Activated CD4-positive, alpha-beta T cell treated with anti-CD3 and anti-CD28 coated beads, Interleukin-2, amount 10 ng/mL, durations not matched to agents 7 days and 5 days (primary cell): ENCODE measurements around the gene KCTD15. TPM values are rescaled to one million over a fixed set of nuclear protein-coding genes. Genes with fewer than 3 reads are reported as not detected.

Experiments
- CTCF ChIA-PET: fragments of 350-600 bp; sonication (Branson Sonifier 250); formaldehyde crosslinking; loops from one replicate; lab custom pipeline; 2021; ENCODE audit warnings: antibody characterized with exemption; lab: Charles Lee
- POLR2A ChIA-PET: fragments of 350-600 bp; sonication (Branson Sonifier 250); formaldehyde crosslinking; loops from one replicate; lab custom pipeline; 2021; ENCODE audit warnings: antibody characterized with exemption; lab: Charles Lee
- DNase-seq: peaks from one replicate; pipeline ENCODE4 v3.0.0-alpha.2; 2020
- H3K27ac Mint-ChIP-seq: one replicate; pipeline ENCODE4 v1.8.0; 2021; ENCODE audit warnings: mild to moderate bottlenecking, moderate library complexity, mixed read lengths
- H3K27me3 Mint-ChIP-seq: one replicate; pipeline ENCODE4 v1.8.0; 2021; ENCODE audit warnings: mixed read lengths
- H3K36me3 Mint-ChIP-seq: one replicate; pipeline ENCODE4 v1.8.0; 2021; ENCODE audit warnings: low read depth, mixed read lengths
- H3K4me1 Mint-ChIP-seq: one replicate; pipeline ENCODE4 v1.8.0; 2021; ENCODE audit warnings: mixed read lengths
- H3K4me3 Mint-ChIP-seq: one replicate; pipeline ENCODE4 v1.8.0; 2021; ENCODE audit warnings: mild to moderate bottlenecking, moderate library complexity, mixed read lengths
- H3K9me3 Mint-ChIP-seq: one replicate; pipeline ENCODE4 v1.8.0; 2021; ENCODE audit warnings: mixed read lengths
- total RNA-seq, 2 experiments: library from RNA; stranded (reverse); gene quantifications; one replicate each; pipeline ENCODE4 v1.2.3, GENCODE V29; 2021

The KCTD15 gene
- total RNA-seq, 2 experiments from 2014 or later: 1.6 to 2.5 TPM

DNA sequence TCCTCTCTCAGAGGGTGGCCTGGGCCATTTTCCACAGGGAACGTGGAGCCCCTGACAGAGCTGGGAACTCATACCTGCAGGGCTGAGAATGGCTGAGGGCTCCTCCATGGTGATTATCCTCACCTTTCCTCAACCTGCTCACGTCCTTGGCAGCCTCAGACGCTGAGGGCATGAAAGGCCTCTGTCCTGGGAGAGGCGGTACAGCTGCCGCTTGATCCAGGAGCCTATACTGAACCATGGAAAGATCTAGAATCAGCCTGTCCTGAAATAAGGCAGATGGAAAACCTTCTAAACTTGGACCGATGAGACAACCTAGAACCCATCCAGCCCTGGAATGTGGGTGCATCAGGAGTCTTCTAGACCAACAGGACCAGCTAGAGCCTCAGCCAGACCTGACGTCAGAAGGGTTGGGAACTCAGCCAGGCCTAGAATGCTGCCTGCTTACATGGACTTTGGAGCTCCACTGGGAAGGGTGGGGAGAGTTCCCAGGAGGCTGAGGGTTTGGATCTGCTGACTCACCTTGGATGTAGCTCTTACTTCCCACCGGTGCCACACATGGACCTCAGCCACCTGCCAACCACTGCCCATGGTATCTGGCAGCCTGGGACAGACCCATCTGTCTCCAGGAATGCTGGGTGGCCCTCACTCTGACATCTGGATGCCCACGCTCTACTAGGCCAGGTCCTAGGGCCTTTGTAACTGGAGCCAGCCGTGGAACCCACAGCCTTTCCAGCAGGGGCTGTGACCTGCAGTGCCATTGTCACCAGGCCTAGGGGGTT, 7.5 kb downstream of the KCTD15 start:
- ChIA-PET POLR2A (no interaction called here), CTCF (interaction anchor here (1.5 to 2.7 kb wide), 2 partner anchors 9 to 26 kb away, joined by 7 to 13 read pairs; no protein-coding TSS in a partner anchor)
- Mint-ChIP-seq H3K4me1 (peaks cover 8% of the 10 kb centered on the region), H3K27ac (no peak overlapping the region), H3K4me3 (no peak overlapping the region), H3K27me3 (peaks cover 4% of the 10 kb centered on the region), H3K9me3 (no peaks in the 10 kb centered on the region), H3K36me3 (no peaks in the 10 kb centered on the region)
- DNase-seq: no peak

DNA sequence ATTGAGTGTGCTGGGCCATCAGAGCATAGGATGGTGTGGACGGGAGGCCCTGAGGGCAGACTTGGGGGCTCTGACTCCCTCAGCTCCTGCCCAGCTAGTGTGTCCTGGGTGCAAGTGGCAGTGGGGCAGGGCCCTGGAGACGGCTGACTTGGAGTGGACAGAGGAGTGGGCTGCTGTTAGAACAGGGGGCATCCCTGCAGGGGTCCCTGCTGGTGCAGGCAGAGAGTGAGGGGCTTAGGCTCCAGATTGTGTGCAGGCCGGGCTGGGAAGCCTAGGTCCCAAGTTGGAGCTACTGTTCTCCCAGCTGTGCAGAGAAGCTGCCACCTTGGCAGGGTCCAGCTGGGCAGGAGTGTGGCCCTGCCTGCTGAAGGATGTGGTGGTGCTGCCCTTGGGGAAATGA, 8.6 kb downstream of the KCTD15 start:
- ChIA-PET POLR2A (no interaction called here), CTCF (interaction anchor here (2.7 kb wide), 1 partner anchor 27 kb away, joined by 13 read pairs; no protein-coding TSS in a partner anchor)
- no peak overlapping the region for H3K4me3 Mint-ChIP-seq
- DNase-seq: no peak
- H3K4me1 Mint-ChIP-seq: peaks cover 8% of the 10 kb centered on the region
- H3K36me3 Mint-ChIP-seq: no peaks in the 10 kb centered on the region
- no peaks in the 10 kb centered on the region for H3K9me3 Mint-ChIP-seq
- peak overlapping the region; percentile 71 for H3K27ac Mint-ChIP-seq
- H3K27me3 Mint-ChIP-seq: no peaks in the 10 kb centered on the region

DNA sequence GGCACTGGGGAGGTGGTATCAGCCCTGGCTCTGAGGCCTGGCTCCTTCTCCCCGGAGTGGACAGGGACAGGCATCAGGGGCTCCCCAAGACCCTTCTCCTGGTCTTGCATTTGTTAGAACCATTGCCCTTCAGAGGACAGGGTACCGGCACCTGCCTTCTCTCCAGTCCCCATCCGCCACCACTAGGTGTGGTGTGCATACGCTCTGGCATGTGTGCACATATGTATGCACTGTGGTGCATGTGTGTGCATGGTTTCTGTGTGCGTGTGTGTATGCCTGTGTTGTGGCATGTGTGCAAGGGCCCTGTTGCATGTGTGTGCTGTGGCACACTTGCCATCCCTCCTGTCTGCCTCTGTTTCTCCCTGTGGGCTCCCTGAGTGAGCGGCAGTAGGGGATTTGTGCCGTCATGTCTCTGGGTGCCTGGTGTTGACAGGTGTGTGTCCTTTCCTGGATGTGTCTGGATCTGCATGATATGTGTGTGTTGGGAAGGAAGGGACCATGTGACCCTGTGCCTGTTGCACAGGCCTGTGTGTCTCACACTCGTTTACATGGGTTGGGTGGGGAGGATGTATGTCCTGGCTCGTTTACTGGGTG, 9.3 kb downstream of the KCTD15 start:
- Mint-ChIP-seq H3K9me3 (no peaks in the 10 kb centered on the region), H3K36me3 (no peaks in the 10 kb centered on the region), H3K27ac (peak overlapping the region; percentile 70), H3K4me1 (peaks cover 8% of the 10 kb centered on the region), H3K4me3 (no peak overlapping the region), H3K27me3 (no peaks in the 10 kb centered on the region)
- ChIA-PET CTCF (interaction anchor here (2.7 kb wide), 1 partner anchor 28 kb away, joined by 13 read pairs; no protein-coding TSS in a partner anchor), POLR2A (no interaction called here)
- DNase-seq: no peak

DNA sequence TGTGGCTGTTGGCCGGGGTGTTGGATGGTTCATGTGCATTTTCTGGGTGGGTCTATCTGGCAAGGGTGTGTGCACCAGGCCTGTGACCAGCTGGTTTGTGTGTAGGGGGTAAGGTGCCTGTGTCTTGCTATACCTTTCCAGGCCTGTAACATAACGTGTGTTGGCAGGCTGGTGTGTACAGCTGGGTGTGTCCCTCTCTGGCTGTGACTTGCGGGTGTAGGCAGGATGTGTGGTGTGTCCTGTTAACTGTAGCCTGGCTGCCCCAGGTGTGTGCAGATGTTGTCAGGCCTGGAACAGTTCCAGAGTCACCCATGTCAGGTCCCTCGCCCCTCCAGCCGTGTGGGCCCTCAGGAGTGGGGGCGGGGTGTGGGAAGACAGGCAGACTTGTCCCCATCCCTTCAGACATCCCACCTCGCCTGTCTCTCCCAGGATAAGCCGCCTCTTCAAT, 9.8 kb downstream of the KCTD15 start:
- Mint-ChIP-seq H3K4me1 (peaks cover 8% of the 10 kb centered on the region), H3K4me3 (no peak overlapping the region), H3K27me3 (no peaks in the 10 kb centered on the region), H3K9me3 (no peaks in the 10 kb centered on the region), H3K27ac (peak overlapping the region; percentile 70), H3K36me3 (no peaks in the 10 kb centered on the region)
- no peak for DNase-seq
- CTCF ChIA-PET: no interaction called here
- POLR2A ChIA-PET: no interaction called here

DNA sequence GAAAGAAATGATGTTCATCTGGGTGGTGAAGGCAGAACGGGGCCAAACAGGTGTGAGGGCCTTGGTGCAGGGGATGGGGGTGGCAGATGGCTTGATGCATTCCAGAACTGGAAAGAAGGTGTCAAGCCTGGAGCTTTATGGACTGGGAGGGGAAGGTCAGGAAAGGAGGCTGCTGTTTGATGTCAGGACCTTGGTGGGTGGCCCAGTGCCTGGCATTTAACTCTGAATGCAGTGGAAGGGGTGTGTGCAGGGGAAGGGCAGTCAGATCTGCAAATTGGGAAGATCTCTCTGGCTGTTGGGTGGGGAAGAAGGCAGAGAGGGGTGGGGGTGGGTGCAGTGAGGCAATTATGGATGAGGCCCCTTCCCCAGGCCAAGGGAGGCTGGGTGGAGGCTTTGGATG, 11.7 kb downstream of the KCTD15 start:
- ChIA-PET CTCF (no interaction called here), POLR2A (no interaction called here)
- H3K4me1 Mint-ChIP-seq: peaks cover 8% of the 10 kb centered on the region

DNA sequence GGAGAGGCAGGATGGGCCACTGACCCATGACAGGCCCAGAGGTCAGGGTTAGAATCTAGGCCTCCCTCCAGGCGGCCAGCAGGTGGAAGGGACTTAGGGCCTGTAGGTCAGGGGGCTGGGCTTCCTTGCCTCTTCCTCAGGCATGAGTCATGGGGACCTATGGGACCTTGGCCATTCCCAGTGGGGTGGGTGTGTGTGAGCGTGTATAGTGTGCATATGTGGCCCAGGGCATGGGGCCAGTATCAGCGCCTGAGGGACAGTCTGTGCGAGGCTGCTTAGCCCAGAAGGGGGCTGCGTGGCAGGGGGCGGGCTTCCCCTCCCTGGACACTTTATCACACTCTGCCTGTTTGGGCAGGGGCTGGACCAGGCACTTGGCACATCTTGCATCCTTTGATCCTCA, 13.3 kb downstream of the KCTD15 start:
- CTCF ChIA-PET: interaction anchor here (1.2 to 2.0 kb wide), 2 partner anchors 9 to 32 kb away, joined by 3 to 7 read pairs; no protein-coding TSS in a partner anchor
- Mint-ChIP-seq H3K9me3 (no peaks in the 10 kb centered on the region), H3K36me3 (no peaks in the 10 kb centered on the region), H3K4me1 (peaks cover 8% of the 10 kb centered on the region), H3K27ac (no peak overlapping the region), H3K4me3 (no peak overlapping the region), H3K27me3 (no peaks in the 10 kb centered on the region)
- no peak for DNase-seq
- POLR2A ChIA-PET: no interaction called here

More for the DNA sequence above, 11.7 kb downstream of the KCTD15 start:
- H3K9me3 Mint-ChIP-seq: no peaks in the 10 kb centered on the region
- no peak for DNase-seq
- H3K27me3 Mint-ChIP-seq: no peaks in the 10 kb centered on the region
- no peak overlapping the region for H3K4me3 Mint-ChIP-seq
- H3K27ac Mint-ChIP-seq: no peak overlapping the region
- H3K36me3 Mint-ChIP-seq: no peaks in the 10 kb centered on the region

DNA sequence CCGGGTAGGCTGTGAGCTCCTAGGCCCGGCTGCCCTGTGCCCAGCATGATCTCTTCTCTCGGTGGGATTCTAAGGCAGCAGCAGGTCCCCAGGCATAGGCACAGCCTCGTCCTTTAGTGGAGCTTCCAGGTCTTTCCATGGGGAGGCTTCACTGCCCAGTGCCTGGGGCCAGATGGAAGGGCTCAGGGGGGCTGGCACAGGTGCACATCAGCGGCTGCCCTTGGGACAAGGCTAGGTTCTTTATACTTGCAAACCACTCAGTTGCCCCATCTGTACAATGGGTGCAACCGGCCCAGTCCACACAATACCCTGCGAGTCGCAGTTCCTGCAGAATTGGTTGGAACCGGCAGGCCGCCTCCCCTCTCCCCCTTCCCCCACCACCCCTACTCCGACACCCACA, 14.2 kb downstream of the KCTD15 start:
- ChIA-PET CTCF (interaction anchor here (2.0 kb wide), 1 partner anchor 33 kb away, joined by 7 read pairs; no protein-coding TSS in a partner anchor), POLR2A (no interaction called here)
- no peaks in the 10 kb centered on the region for H3K9me3 Mint-ChIP-seq
- H3K4me3 Mint-ChIP-seq: no peak overlapping the region
- H3K27me3 Mint-ChIP-seq: no peaks in the 10 kb centered on the region
- no peaks in the 10 kb centered on the region for H3K36me3 Mint-ChIP-seq
- no peak for DNase-seq
- peaks cover 8% of the 10 kb centered on the region for H3K4me1 Mint-ChIP-seq
- H3K27ac Mint-ChIP-seq: no peak overlapping the region

DNA sequence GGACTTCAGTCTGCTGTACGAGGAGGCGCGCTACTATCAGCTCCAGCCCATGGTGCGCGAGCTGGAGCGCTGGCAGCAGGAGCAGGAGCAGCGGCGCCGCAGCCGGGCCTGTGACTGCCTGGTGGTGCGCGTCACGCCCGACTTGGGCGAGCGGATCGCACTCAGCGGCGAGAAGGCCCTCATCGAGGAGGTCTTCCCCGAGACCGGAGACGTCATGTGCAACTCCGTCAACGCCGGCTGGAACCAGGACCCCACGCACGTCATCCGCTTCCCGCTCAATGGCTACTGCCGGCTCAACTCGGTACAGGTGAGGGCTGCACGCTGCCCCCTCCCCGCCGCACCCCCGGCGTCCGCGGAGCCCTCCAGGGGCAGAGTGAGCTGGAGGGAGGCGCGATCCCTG, 14.6 kb downstream of the KCTD15 start:
- Mint-ChIP-seq H3K36me3 (no peaks in the 10 kb centered on the region), H3K4me1 (peaks cover 4% of the 10 kb centered on the region), H3K27ac (no peak overlapping the region), H3K4me3 (no peak overlapping the region), H3K27me3 (no peaks in the 10 kb centered on the region), H3K9me3 (no peaks in the 10 kb centered on the region)
- DNase-seq: no peak
- ChIA-PET POLR2A (no interaction called here), CTCF (interaction anchor here (1.7 to 2.0 kb wide), 2 partner anchors 17 to 33 kb away, joined by 4 to 7 read pairs; no protein-coding TSS in a partner anchor)

DNA sequence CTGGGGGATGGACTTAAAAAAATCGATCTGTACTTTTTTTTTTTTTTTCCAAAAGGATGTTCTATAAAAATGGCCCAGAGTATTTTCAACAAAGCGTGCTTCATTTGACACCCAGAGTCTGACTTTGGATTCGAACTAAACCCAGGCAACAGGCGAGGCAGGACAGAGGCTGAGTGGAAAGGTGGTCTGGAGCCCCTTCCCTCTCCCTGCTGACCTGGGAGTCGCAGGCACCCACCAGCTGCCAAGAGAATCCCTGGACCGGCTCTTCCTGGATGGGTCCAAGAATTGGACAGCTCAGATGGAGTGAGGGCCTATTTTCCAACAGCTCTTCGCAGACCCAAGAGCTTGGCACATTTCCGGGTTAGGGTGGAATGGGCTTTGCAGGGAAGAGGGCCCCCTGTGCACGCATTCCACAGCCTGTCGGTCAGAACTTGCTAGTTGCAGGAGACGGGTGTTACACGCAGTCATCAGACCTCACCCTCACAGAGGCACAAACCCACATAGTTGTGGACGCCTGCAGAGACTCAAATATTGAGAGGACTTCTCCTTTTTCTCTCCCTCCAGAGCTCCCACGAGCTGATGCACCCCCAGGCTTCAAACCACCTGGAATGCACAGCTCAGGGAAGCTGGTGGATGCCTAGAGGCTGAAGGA, 15.2 kb downstream of the KCTD15 start:
- no peak overlapping the region for H3K27ac Mint-ChIP-seq
- no peaks in the 10 kb centered on the region for H3K27me3 Mint-ChIP-seq
- no peaks in the 10 kb centered on the region for H3K4me1 Mint-ChIP-seq
- H3K36me3 Mint-ChIP-seq: no peaks in the 10 kb centered on the region
- no peak for DNase-seq
- ChIA-PET POLR2A (no interaction called here), CTCF (interaction anchor here (1.1 to 1.7 kb wide), 2 partner anchors 17 to 34 kb away, joined by 3 to 4 read pairs; no protein-coding TSS in a partner anchor)
- H3K9me3 Mint-ChIP-seq: no peaks in the 10 kb centered on the region
- H3K4me3 Mint-ChIP-seq: no peak overlapping the region

DNA sequence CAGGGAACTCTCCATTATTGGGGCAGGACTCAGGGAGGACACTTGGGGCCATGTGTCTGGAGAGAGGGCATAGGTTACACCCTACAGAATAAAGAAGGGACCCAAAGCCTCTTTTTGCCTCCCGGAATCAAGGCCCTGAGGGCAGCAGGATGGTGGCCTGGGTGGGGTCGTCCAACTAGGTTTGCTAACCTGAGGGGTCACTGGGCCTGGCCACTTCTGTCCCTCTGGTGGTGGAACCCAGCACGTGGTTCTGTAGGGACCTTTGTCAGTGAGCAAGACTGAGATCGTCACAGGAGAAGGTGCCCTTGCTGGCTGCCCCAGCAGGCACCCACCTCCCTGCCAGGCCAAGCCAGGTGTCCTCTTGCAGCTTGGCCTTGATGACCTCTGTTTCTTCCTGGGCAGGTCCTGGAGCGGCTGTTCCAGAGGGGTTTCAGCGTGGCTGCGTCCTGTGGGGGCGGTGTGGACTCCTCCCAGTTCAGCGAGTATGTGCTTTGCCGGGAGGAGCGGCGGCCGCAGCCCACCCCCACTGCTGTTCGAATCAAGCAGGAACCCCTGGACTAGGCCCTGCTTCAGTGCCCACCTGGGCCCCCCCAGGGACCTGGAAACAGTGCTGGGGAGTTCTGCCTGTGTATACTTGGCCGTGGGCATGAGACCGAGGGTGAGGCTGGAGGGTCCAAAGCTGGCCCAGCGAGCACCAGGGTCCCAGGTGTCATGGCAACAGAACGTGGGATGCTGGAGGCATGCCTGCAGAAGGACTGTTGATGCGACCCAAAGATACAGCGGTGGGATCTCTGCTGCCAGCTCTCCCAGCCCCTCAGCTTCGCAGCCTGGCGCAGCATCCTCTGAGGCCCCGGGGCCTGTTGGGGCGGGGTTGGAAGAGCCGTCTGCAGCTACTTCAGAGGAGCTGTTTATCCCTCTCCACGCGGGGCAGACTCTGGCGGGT, 16.0 kb downstream of the KCTD15 start:
- H3K4me3 Mint-ChIP-seq: no peak overlapping the region
- no peaks in the 10 kb centered on the region for H3K4me1 Mint-ChIP-seq
- ChIA-PET CTCF (interaction anchor here (1.1 to 1.7 kb wide), 3 partner anchors 17 to 35 kb away, joined by 3 to 4 read pairs (median 3); no protein-coding TSS in a partner anchor), POLR2A (no interaction called here)
- no peak overlapping the region for H3K27ac Mint-ChIP-seq
- no peaks in the 10 kb centered on the region for H3K27me3 Mint-ChIP-seq
- H3K9me3 Mint-ChIP-seq: no peaks in the 10 kb centered on the region
- no peak for DNase-seq
- no peaks in the 10 kb centered on the region for H3K36me3 Mint-ChIP-seq

DNA sequence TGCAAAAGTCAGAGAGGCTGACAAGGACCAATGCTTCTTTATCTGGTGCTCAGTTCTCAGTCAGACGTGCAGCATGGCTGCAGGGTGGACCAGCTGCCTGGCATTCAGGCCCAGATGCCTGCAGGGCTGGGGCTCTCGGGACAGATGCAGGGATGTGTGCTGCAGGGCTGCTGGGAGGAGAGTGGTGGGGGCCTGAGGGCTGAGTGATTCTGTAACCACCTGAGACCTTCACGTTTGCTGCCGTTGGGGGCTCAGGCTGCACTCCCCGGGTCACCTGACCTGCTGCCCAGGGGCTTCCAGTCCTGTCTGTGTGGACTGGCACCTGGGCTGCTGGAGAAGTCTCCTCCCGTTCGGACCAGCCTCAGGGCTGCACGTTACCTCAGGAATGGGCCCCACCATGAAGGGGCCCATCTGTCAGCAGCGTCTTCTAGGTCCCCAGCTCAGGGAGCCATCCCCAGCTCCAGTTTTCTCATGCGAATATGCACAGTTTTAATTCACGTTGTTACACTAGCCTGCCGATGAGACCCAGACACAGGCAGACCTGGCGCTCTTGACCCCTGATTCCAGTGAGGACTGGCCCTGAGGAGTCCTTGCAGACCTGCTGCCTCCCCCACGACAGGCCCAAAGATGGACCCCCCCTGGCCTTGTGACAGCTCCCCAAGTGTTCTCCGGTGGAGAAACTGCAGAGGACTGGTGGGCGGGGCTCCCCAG, 16.9 kb downstream of the KCTD15 start:
- Mint-ChIP-seq H3K36me3 (no peaks in the 10 kb centered on the region), H3K27me3 (no peaks in the 10 kb centered on the region), H3K9me3 (no peaks in the 10 kb centered on the region), H3K4me3 (no peak overlapping the region), H3K27ac (no peak overlapping the region), H3K4me1 (peaks cover under 1% of the 10 kb centered on the region)
- POLR2A ChIA-PET: no interaction called here
- CTCF ChIA-PET: interaction anchor here (0.6 to 1.1 kb wide), 2 partner anchors 17 to 64 kb away, joined by 3 read pairs; no protein-coding TSS in a partner anchor
- DNase-seq: no peak
